8988T (cell line): Measurements from ENCODE around the gene ARID4A.
"Not testable (repeated sequence)": the region's sequence is repeated elsewhere in the genome, so short reads cannot be mapped to it uniquely, and the experiment has no call there.

Experiments used
- DNase-seq: peaks from one replicate; pipeline ENCODE4 v3.0.0; 2011

The ARID4A gene

GRCh38 chr14:58362798-58363412, 64.5 kb downstream of the ARID4A start:
- DNase-seq = peak; percentile 11

GRCh38 chr14:58364316-58364715, 66.0 kb downstream of the ARID4A start:
- no peak for DNase-seq

GRCh38 chr14:58367296-58367695, 68.9 kb downstream of the ARID4A start:
- DNase-seq = no peak

GRCh38 chr14:58368956-58369355, 70.6 kb downstream of the ARID4A start:
- DNase-seq = no peak

GRCh38 chr14:58376791-58377190, 78.4 kb downstream of the ARID4A start:
- DNase-seq = no peak

- no peak for DNase-seq
These were observed 92.5 kb downstream of the ARID4A start for GRCh38 chr14:58390830-58391229.

- no peak for DNase-seq
These were observed 97.1 kb downstream of the ARID4A start for GRCh38 chr14:58395562-58395811.

GRCh38 chr14:58395812-58396788, 97.7 kb downstream of the ARID4A start, which contains the start of gene TOMM20L:
Gene TOMM20L (plus strand): TSS chr14:58395930. CDS start chr14:58395958, 28 bp downstream.
- peak; percentile 83 for DNase-seq

GRCh38 chr14:58397156-58397555, 98.8 kb downstream of the ARID4A start:
- DNase-seq = no peak

- no peak for DNase-seq
These were observed 100.1 kb downstream of the ARID4A start for GRCh38 chr14:58398495-58398894.

- DNase-seq = no peak
These were observed 100.5 kb downstream of the ARID4A start for GRCh38 chr14:58398895-58399294.

- DNase-seq = peak; percentile 30
These were observed 103.2 kb downstream of the ARID4A start for GRCh38 chr14:58401587-58401986.

GRCh38 chr14:58408681-58409215, 110.4 kb downstream of the ARID4A start:
- DNase-seq = no peak

- no peak for DNase-seq
These were observed 116.5 kb downstream of the ARID4A start for GRCh38 chr14:58414845-58415244.

GRCh38 chr14:58415636-58416547, 117.5 kb downstream of the ARID4A start:
- no peak for DNase-seq

GRCh38 chr14:58416934-58417333, 118.6 kb downstream of the ARID4A start:
- not testable (repeated sequence) for DNase-seq
